GM23338 (cell line): ENCODE measurements around the gene FOXD4L1.
"Not testable (repeated sequence)": the region's sequence is repeated elsewhere in the genome, so short reads cannot be mapped to it uniquely, and the experiment has no call there.

Source experiments
- CTCF ChIP-seq, 2 experiments: fragments of 200-600 bp in 1 of 2; sonication (generic) in 1 of 2; conservative IDR thresholded peaks; 2 replicates each; pipeline versions ENCODE4 v1.5.1 to v1.6.1; 2016 to 2017; ENCODE audit warnings: antibody characterized with exemption in 2 of 2, low read depth in 2 of 2, mild to moderate bottlenecking in 2 of 2, moderate library complexity in 1 of 2
- JUNB ChIP-seq: IDR thresholded peaks from one replicate; pipeline ENCODE4 v1.6.1; 2016; ENCODE audit warnings: antibody characterized with exemption; ENCODE audit not compliant: unreplicated experiment

DNA sequence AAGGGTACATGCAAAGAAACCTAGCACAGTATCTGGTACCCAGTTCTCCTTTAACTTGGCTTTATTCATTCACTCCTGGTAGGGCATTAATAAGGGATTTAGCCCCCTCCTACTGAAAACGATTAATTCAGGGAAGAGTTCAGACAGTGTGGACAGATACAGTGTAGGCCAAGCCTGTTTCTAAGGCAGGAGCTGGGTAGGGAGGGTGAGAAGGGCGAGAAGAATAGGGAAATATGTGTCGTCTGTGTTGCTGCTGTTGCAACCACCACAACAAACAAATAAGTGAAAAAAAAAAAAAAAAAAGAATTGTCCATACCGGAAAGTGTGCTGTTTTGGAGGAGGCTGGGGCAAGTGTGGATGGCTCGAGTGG, 42.4 kb downstream of the FOXD4L1 start:
- TF ChIP-seq JUNB; CTCF (conservative IDR thresholded peaks at IDR 0.05; ENCODE audit: low read depth in 2 of 2): not testable (repeated sequence)
